GM20000 (cell line): ENCODE data around the gene KIF26B.

Experiments used
- DNase-seq: peaks from one replicate; pipeline ENCODE4 v3.0.0; 2012; ENCODE audit warnings: low spot score
- TF ChIP-seq, protein P1 (sequence below): IDR thresholded peaks from 2 replicates; pipeline ENCODE4 v1.5.1; 2012; ENCODE audit warnings: mild to moderate bottlenecking, control low read depth; ENCODE audit errors: extremely low read depth, missing control alignments

The KIF26B gene

DNA sequence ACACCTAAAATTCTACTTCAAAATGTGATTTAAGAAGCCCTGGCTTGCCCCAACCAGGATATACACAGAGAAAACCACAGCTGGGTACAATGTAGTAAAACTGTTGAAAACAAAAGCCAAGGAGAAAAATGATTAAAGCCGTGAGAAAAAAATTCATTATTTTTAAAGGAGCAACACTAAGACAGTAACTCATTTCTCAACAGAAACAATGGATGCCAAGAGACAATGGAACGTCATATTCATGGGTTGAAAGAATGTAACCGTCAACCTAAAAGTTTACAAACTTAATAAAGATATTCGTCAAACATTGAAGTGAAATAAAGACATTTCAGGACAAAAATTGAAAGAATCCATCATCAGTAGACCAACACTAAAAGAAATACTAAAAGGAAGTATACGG lies 340.9 kb downstream of the KIF26B start:
- TF ChIP-seq, protein P1, sequence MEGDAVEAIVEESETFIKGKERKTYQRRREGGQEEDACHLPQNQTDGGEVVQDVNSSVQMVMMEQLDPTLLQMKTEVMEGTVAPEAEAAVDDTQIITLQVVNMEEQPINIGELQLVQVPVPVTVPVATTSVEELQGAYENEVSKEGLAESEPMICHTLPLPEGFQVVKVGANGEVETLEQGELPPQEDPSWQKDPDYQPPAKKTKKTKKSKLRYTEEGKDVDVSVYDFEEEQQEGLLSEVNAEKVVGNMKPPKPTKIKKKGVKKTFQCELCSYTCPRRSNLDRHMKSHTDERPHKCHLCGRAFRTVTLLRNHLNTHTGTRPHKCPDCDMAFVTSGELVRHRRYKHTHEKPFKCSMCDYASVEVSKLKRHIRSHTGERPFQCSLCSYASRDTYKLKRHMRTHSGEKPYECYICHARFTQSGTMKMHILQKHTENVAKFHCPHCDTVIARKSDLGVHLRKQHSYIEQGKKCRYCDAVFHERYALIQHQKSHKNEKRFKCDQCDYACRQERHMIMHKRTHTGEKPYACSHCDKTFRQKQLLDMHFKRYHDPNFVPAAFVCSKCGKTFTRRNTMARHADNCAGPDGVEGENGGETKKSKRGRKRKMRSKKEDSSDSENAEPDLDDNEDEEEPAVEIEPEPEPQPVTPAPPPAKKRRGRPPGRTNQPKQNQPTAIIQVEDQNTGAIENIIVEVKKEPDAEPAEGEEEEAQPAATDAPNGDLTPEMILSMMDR = no peak
- DNase-seq = no peak

DNA sequence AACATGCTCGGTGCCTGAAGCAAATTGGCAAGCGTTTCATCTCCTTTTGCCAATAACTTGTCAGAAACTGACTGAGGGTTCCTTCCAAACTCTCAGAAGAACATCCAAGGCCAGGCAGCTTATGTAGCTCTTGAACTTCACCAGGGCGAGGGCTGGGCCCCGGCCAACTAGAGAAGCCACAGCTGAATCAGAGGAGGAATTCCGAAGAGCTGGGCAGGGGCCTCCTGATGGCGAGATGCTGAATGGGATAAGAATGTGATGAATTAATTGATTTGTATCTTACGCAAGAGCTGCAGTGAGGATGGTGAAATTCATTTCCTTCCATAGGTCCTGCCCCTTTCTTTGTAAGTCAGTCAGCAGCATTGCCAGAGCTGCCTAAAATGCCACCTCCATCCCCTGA lies 345.8 kb downstream of the KIF26B start:
- no peak for DNase-seq
- TF ChIP-seq, protein P1 = no peak

DNA sequence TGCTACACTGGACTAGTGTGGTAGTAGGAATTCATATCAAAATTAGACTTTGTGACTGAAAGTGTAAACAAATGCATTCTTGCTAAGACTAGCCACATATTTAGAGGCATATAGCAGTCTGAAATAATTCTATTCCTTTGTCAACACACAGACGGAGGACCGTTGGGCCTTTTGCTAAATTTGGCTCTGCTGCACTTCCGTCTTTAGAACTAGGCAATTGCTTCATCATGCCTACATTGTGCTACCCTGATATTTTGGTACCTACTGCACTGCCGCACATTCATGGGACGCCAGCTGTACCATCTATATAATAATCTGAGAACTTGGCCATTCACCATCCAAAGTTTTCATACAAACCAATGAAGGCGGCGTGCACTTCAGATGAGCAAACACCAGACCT lies 346.8 kb downstream of the KIF26B start:
- TF ChIP-seq, protein P1 = no peak
- DNase-seq = no peak

DNA sequence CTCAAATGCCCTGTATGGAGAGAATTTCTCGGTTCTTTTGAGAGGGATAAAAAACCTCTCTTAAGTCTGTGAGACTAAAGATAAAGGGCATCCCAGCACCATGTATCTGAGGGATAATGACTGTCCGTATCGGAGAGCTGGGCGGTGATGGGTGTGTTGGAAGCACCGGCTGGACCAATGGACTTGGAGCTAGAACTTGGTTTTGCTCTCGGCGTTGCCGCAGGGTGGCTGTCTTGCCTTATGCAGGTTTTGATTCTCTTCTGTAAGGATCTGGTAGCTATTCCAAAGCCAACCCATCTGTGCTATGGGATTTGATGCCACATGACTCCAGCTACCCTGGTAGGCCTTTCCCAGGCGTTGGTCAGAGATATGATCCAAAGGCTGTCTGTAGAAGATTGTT lies 348.8 kb downstream of the KIF26B start:
- no peak for DNase-seq
- TF ChIP-seq, protein P1 = no peak

DNA sequence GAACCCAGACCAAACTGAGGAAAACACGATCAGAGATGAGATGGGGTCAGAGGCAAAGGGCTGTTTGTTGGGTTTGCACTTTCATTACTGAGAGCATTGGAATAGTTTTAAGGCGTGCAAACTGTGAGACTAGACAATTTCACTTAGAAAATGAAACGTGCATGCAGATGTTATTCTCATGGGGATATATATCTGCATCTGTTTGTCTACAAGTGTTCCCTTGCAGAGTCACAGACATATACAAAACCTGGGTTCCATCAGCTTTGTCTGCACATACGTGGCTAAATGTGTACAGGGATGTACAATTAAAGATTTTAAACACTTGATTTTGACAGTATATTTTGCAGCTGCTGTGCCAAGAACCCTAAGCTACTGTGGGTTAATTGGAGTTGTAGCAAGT lies 355.4 kb downstream of the KIF26B start:
- DNase-seq = no peak

DNA sequence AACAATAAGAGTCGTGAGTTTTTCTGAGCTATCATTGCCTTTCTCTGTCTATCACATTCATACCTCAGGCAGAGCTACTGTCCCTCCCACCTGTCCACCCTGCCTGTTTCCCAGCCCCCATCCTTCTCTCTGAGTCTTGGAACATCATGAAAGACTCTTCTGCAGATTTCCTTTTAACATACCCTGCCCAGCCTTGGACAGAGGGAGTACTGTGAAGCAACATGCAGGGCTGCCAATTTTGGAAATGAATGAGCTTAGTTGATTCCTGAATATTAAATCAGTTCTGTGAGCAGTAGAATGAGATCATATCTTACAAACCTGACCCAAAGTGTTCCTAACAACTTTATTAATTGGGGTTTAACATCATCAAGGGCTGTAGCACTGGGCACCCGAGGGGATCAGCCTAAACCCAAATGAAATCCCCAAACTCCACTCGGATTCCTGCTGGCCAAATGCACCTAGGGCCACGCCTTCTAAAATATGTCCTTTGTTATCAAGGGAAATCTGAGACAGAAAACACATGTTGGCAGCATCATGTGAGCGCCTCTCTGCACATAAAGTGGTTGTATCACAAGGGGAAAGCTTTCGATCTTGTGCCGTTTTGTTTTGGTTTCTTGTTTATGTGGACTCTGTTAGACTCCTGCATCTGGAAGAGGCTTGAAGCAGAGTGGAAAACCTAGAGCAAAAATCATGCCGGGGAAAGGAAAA lies 357.6 kb downstream of the KIF26B start:
- TF ChIP-seq, protein P1 = no peak
- DNase-seq = no peak

More for the DNA sequence above, 355.4 kb downstream of the KIF26B start:
- TF ChIP-seq, protein P1 = no peak

DNA sequence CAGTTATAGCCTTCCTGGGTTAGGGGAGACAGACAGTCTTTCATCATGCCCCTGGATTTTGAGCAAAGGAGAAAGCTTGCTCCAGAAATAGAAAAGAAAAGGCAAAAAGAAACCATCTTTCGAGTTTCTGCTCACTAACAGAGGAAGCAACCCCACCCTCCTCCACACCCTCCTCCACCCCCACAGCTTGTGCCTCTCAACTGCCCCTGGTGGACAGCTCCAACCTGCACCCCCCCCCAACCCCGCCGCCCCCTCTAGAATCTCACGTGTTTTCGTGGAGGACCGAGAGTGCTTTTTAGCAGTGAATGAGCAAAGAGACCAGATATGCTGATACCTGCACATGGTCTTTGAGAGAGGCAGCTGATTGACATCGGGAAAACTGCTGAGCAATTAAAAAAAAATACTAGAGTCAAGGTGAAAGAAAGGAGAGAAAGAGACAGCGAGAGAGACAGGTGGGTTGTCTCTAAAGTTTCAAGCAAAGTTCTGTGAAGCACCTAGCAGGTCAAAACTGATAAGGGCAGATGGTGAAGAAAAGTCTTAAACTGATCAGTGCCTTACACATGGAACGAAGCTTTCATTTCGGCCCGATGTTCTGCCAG lies 358.3 kb downstream of the KIF26B start:
- no peak for DNase-seq
- TF ChIP-seq, protein P1 = no peak
